Skin of body (tissue), 2 donors: ENCODE measurements around the gene SSBP3. TPM values are rescaled to one million over a fixed set of nuclear protein-coding genes. Genes with fewer than 3 reads are reported as not detected.
A peak's percentile ranks its signal among the peaks of the same experiment; 100 is the strongest.

Experiments used
- DNase-seq: peaks from one replicate; lab custom pipeline; 2025; lab: John Stamatoyannopoulos, UW
- total RNA-seq: library from RNA; depleted of rRNA; stranded (reverse); fragments of >200 nt; gene quantifications from one replicate; pipeline ENCODE4 v1.2.3, GENCODE V29; 2014

Gene SSBP3
- total RNA-seq, 1 donor from 2014 or later, result 21.7 TPM

GRCh38 chr1:54409156-54410142 lies 3.3 kb upstream of the SSBP3 start:
- no peak for DNase-seq

- no peak for DNase-seq
Observed at GRCh38 chr1:54408147-54409066, 2.2 kb upstream of the SSBP3 start.

DNA sequence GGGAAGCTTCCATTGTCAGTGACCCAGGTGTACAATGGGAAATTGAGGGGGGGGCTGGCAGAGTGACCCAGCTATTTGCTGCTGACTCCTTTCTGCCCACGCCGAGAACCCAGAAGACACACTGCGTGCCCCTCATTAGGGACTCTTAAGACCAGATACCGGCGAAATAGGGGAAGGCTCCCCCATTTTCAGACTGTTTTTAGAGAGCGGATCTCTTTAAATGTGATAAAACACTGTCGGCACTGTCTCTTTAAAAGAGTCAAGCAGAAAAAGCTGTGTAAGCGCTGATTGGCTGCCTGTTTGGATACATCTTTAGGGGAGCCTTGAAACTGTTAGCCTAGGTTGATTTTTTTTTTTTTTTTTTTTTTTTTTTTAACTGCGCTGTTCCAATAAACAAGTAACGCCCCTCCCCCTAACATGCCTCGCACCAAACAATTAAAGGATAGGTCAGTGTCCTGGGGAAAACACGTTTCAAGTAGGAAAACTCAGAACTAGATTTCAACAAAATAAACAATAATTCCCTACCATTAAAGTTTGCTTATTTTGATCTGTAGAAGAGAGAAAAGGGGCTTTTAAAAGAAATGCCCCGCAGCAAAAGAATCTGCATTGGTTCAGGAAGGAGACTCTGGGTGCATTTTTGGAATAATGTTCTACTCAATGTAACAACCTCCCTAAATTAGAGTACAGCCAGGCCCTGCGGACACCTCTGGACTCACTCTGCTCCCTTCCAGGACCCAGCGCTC lies 1.4 kb upstream of the SSBP3 start:
- DNase-seq, result peak; percentile 96

DNA sequence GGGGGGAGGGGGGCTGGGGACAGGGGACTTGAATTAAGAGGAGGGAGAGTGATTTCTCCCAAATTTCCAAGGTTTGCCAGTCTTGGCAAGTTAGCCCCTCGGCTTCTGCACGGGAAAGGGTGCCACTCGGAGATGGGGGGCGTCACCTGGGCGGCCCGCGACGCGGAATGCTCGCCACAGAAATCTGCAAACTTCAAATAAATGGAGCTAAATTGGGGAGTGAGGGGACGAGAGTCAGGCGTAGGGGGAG lies 885 bp upstream of the SSBP3 start:
- DNase-seq, result peak; percentile 60

DNA sequence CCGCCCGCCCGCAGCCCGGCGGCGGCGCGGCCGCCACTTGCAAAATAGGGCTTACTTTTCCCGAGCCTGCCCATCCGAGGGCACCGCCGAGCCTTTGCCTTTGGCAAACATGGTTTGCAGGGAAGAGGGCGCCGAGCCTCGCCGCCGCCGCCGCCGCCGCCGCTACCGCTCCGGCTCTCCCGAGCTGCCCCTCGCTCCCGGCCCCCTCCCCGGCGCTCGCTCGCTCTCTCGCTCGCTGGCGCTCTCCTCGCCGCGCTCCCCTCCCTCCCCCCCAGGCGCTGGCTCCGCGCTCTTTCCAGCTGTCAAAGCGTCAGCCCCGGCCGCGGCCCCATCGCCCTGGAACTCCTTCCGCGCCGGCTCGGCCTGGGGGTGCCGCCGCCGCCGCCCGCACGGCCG lies 298 bp downstream of the SSBP3 start:
- no peak for DNase-seq

DNA sequence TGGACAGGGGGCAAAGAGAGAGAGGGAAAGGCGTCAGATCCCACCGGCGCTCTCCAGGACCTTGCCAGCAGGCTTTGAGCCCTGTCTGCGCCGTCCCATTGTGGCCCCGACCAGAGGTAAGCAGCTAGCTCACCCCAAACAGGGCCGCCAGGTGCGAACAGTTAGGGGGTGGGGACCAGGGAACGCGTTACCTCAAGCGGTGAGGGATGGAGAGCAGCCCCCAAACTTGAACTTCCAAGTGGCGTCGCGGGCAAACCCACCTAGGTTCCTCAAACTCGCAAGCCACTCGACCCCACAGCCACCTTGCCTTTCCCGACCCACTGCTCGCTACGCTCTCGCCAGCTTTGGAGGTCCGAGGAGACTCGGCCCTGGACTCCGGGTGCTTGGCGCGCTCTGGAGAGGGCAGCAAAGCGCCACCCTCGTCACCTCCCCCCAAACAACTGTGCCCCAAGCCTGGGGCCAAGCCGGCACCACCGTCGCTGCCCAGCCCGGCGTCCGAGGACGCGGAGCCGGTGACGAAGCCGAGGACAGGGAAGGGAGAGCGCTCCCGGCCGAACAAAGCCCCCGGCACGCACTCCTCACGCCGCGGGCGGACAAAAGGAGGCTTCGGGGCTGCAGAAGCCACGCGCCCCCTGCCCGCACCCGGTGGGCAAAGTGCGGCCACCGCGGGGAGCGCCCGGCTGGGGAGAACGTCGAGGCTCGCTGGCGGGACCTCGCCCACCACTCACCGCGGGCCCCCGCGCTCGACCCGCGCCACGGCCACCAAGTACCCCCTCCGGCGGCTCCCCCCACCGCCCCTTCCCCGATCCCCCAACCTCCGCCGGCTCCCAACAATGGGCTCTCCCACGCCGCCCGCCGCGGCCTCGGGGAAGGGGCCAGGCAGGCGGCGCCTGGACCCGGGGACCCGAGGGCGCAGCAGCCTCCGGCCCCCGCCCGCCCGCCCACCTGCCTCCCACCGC lies 976 bp downstream of the SSBP3 start:
- DNase-seq, result no peak

DNA sequence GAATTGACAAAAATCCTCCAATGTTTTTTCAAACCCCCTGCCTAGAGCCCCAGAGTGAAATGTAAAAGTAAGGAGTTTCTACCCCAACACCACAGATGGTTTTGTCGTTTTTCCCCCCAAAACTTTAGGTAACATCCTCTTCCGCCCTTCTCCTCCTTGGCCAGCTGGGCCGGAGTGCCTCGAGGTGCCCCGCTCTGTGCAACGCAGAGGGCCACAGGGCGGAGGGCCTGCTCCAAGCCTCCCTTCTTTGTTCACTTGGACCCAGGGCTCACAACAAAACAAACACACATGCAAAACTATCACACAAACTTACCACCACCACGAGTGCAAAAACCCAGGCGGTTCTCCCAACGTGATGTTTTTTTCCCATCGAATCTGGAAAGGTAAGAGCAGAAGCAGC lies 1.9 kb downstream of the SSBP3 start:
- DNase-seq, result no peak

DNA sequence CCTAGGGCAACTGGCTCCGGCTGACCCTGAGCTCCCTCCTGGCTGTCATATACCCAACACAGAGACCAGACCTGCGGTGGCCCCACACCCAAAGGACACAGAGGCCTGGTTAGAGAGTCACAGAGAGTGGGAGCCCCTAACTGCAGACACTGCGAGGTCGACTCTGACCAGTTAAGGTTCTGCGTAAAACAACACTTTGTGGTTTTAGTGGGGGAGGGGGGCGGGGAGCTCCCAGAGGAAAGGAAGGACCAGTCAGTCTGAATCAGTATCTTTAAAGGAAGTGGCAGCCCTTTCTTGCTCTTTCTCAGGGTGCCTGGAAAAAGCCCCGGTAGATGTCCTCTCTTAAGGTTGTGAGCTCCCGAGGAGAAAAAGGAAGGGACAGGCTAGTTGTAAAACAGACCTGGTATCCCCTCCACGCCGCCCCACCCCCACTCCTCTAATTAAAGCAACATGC lies 2.4 kb downstream of the SSBP3 start:
- DNase-seq, result no peak

- DNase-seq, result no peak
Observed at GRCh38 chr1:54403405-54403804, 2.8 kb downstream of the SSBP3 start.

- no peak for DNase-seq
Observed at GRCh38 chr1:54402896-54403295, 3.3 kb downstream of the SSBP3 start.

DNA sequence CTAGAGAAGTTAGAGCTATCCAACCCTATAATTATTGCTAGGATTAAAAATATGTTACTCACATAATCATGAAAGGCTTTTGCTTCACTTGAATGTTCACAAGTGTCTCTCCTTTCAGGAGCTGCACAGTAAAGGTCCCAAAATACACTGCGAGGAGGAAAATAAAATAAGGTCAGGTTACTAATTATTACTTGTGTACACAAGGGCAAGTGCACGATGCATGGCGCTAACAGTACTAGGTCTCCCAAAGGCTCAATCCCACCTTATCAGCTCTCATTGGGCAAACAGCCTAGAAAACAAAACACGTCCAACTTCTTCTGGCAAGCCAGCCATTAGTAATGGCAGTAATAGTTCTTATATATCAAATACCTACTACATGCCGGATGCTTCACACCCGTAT lies 4.4 kb downstream of the SSBP3 start:
- DNase-seq, result no peak

GRCh38 chr1:54400329-54400728 lies 5.9 kb downstream of the SSBP3 start:
- no peak for DNase-seq

DNA sequence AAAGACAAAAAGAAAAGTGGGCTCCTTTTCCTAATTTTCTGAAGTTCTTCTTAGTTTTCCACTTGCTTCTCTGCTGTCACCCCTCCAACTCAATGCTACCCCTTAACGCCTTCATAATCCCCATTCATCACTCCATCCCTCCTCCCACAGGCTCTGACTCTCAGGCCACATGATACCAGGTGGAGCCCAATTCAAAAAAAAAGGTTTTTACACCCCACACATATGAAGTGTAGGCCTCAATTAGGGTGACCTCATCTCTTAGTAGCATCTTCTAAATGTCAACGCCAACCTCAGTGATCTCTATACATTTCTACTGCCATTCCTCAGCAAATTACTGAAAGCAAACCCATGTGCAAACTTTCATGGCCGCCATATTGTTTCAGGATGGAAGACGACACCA lies 6.4 kb downstream of the SSBP3 start:
- DNase-seq, result no peak

DNA sequence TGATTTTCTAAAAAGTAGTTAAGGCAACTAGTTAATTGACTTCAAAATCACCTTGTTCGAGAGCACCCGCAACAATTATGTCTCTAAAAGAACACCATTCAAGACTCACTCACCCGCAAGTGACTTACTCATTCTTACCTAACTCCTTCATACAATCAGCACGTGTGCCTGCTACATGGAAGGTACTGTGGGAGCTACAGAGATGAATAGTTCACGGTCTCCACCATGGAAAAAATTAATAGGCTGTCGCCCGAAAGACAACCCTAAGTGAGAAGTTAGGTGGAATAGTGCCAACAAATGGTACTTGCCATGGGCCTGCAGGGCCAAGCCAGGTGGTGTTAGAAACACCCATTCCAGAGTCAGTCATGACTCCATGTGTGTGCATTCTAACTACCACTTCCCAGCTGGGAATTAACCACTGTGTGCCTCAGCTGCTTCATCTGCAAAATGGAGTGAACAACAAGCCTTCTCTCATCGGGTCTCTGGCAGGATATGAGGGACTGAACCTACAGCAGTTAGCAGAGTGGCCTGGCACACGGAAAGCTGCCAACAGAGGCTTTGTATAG lies 7.1 kb downstream of the SSBP3 start:
- DNase-seq, result no peak

- DNase-seq, result no peak
Observed at GRCh38 chr1:54397980-54398379, 8.2 kb downstream of the SSBP3 start.

DNA sequence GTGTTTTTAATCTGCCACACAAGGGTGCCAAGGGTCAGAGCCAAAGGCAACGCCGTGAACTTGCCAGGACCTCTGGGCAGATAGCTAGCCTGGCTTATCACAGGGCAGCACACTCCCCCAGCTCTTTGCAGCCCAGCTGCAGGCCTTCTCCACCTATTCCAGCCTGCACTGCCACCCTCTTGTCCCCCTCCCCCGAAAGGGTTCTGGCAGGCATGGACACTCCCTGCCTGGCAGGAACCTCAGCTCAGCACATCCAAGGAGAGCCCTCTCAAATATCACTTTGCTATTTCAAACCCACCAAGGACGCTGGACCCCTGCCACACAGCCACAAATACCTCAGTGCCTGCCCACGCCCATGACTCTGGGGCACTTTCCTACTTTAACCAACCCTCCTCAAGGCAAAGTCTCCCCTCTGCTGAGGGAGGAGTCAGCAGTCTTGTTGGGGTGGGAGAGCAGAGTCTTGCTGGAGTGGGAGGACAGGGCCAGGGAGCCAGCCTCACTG lies 9.1 kb downstream of the SSBP3 start:
- DNase-seq, result no peak

DNA sequence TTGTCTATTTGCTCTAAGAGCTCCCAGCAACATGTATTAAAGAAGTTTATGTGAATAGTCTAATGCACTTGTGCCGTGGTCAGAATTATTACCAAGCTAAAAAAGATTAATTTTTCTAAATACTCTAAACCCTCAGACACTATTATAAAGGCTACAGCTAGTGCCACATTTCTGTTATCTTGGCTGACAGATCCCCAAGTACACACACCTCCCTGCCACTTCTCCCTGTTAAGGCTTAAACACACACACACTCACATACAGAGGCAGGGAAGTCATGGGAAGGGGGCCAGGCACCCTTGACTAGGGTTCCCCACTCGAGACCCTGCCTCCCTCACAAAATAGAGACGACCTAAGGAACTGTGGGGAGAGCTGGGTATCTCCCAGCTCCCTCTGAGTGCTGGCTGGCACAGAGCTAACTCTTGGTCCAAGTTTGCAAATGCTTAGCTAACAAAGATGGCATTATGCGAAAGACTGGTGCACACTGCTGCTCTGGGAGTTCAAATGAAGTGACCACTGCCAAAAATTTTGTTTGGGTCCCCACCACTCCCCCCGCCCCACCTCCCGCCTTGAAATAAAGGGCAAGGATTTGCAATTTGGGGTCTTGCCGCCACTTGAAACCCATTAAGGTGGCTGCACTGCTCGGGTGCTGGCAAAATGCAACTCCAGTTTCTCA lies 9.8 kb downstream of the SSBP3 start:
- no peak for DNase-seq

DNA sequence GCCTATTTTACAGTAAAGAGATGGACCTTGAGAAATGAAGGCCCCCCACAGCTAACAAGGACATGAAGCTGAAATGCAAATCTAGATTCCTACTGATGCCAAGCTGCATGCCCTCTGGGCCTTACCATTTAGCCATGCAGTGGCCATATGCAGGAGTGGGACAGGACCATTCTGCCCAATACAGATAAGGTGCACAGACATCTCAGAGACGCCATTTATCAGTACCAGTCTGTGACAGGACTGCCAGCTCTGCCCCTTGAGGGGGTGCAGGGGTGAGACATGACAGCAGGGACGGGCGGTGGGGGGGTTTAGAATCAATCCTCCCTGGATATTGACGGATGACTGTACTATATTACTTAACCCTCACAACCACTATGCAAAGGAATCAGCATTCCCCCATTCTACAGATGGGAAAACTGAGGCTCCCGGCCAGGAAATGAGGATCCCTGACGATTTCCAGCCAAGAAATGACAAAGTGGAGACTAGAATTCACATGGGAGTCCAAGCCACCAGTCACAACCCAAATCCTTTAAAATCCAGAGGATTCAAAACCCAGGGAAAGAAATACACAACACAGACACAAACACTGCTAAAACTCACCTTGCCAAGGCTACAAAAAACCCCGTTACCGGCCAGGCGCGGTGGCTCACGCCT lies 10.8 kb downstream of the SSBP3 start:
- DNase-seq, result no peak

GRCh38 chr1:54394104-54394503 lies 12.1 kb downstream of the SSBP3 start:
- DNase-seq, result no peak
